Measurements from ENCODE around the gene VIP.

Gene VIP

GRCh38 chr6:152783217-152783878 is 32.8 kb downstream of the VIP start:
- DNase-seq (ENCODE audit: low read depth) = no peak

GRCh38 chr6:152794696-152795095 is 44.1 kb downstream of the VIP start:
- DNase-seq (ENCODE audit: low read depth) = no peak

DNA sequence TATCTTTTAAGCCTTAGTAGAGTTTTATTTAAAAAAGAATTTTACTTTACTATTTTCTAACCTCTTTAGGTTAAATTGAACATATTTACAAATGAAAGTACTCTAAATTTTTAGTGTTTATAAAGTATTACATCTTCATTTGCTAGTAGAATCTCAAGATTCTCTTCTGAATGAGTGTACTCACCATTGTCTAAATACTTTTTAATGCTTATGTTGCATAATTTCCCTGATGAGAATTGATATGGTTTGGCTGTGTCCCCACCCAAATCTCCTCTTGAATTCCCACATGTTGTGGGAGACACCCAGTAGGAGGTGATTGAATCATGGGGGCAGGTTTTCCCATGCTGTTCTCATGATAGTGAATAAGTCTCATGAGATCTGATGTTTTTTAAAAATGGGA is 53.6 kb downstream of the VIP start:
- no peak for DNase-seq (ENCODE audit: low read depth)

All from stimulated activated CD8-positive, alpha-beta memory T cell treated with anti-CD3 and anti-CD28 coated beads, Interleukin-7, amount 100 ng/mL, for 24 hours (primary cell).